GM10266 (cell line): ENCODE data around the gene FAM162A.
A peak's percentile ranks its signal among the peaks of the same experiment; 100 is the strongest.

Experiments
- DNase-seq: peaks from one replicate; pipeline ENCODE4 v3.0.0; 2012; ENCODE audit errors: extremely low spot score
- CTCF ChIP-seq: IDR thresholded peaks from 2 replicates; pipeline ENCODE4 v1.5.1; 2012; ENCODE audit warnings: mild to moderate bottlenecking, low read depth; ENCODE audit not compliant: control insufficient read depth, insufficient read depth; ENCODE audit errors: missing control alignments

Gene FAM162A

GRCh38 chr3:122451371-122451770, 67.4 kb downstream of the FAM162A start:
- DNase-seq: no peak
- TF ChIP-seq CTCF: no peak

DNA sequence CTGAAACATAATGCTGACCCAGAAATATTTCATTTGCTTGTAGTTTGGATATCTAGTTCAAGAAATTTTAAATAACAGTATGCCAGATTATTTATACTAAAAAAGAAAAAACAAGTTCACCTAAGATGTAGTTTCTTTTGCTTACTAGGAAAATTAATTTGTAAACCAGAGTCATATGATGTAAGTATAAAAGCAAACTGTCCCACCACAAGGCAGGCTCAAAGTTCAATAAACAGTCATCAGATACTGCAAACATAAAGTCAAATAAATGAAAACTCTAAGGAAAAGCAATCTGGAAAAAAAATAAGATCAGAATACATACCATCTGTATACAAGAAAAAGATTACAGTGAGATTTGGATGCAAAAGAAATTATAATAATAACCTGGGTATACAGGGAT, 72.1 kb downstream of the FAM162A start:
- no peak for TF ChIP-seq CTCF
- no peak for DNase-seq

GRCh38 chr3:122457706-122458105, 73.7 kb downstream of the FAM162A start:
- no peak for TF ChIP-seq CTCF

GRCh38 chr3:122458992-122459391, 75.0 kb downstream of the FAM162A start:
- peak; percentile 42 for TF ChIP-seq CTCF
- no peak for DNase-seq

More at GRCh38 chr3:122457706-122458105, 73.7 kb downstream of the FAM162A start:
- no peak for DNase-seq

DNA sequence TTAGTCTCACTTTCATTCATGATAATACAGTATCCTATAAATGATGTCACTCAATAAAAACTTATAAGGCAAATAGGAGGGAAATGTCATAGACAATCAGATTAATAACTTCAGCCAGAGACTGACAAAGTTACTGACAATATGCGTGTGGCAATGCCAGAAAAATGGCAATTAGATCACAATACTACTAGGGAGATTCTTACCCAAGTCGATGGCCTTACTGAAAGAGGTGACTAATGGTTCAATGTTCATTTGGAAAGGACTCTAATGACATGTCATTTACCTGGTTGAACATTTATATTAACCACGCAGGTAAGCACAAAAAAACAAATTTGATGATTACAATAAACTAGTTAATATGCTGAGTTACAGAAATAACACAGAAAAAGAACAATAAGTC, 77.8 kb downstream of the FAM162A start:
- DNase-seq: no peak
- no peak for TF ChIP-seq CTCF
